Astrocyte (in vitro differentiated cells and primary cell): ENCODE data around the gene NEDD9. TPM values are rescaled to one million over a fixed set of nuclear protein-coding genes. Genes with fewer than 3 reads are reported as not detected.

Experiments
- DNase-seq: peaks from one replicate; pipeline ENCODE4 v3.0.0-alpha.2; 2010; ENCODE audit warnings: low read depth
- FAIRE-seq: peaks from 2 replicates; lab custom pipeline; 2011; peaks lifted over from hg19 to GRCh38; lab: Jason Lieb, UNC
- H2AFZ ChIP-seq: 2 replicates; pipeline ENCODE4 v1.6.0; 2012; ENCODE audit warnings: low read depth, low read length, inconsistent platforms
- H3K27ac ChIP-seq: 2 replicates; pipeline ENCODE4 v1.5.1; 2011; ENCODE audit warnings: low read depth, low read length, inconsistent platforms
- H3K27me3 ChIP-seq: 2 replicates; pipeline ENCODE4 v1.6.0; 2011; ENCODE audit warnings: low read length, inconsistent platforms; ENCODE audit not compliant: insufficient read depth
- H3K36me3 ChIP-seq: 2 replicates; pipeline ENCODE4 v1.5.1; 2011; ENCODE audit warnings: low read length, inconsistent platforms; ENCODE audit not compliant: insufficient read depth
- H3K4me1 ChIP-seq: 2 replicates; pipeline ENCODE4 v1.5.1; 2011; ENCODE audit warnings: low read length, inconsistent platforms; ENCODE audit not compliant: insufficient read depth
- H3K4me2 ChIP-seq: 2 replicates; pipeline ENCODE4 v1.6.0; 2012; ENCODE audit warnings: low read length, inconsistent platforms
- H3K4me3 ChIP-seq: 2 replicates; pipeline ENCODE4 v1.5.1; 2011; ENCODE audit warnings: low read depth, mild to moderate bottlenecking, low read length, inconsistent platforms; ENCODE audit not compliant: insufficient read depth
- H3K79me2 ChIP-seq: 2 replicates; pipeline ENCODE4 v1.6.0; 2012; ENCODE audit warnings: mild to moderate bottlenecking, low read length, inconsistent platforms; ENCODE audit not compliant: insufficient read depth
- H3K9ac ChIP-seq: 2 replicates; pipeline ENCODE4 v1.6.0; 2012; ENCODE audit warnings: mild to moderate bottlenecking, low read length, inconsistent platforms
- H3K9me3 ChIP-seq: 2 replicates; pipeline ENCODE4 v1.5.1; 2012; ENCODE audit warnings: low read depth, mild to moderate bottlenecking, low read length, inconsistent platforms; ENCODE audit not compliant: insufficient read depth
- H4K20me1 ChIP-seq: 2 replicates; pipeline ENCODE4 v1.6.0; 2012; ENCODE audit warnings: low read length, inconsistent platforms; ENCODE audit not compliant: insufficient read depth
- H3K27ac Mint-ChIP-seq: one replicate; pipeline ENCODE4 v1.8.0; 2021; ENCODE audit warnings: mild to moderate bottlenecking, mixed read lengths; ENCODE audit not compliant: unreplicated experiment
- H3K27me3 Mint-ChIP-seq: one replicate; pipeline ENCODE4 v1.8.0; 2021; ENCODE audit warnings: low read depth, mixed read lengths; ENCODE audit not compliant: unreplicated experiment
- H3K36me3 Mint-ChIP-seq: one replicate; pipeline ENCODE4 v1.8.0; 2021; ENCODE audit warnings: low read depth, mixed read lengths; ENCODE audit not compliant: unreplicated experiment
- H3K4me1 Mint-ChIP-seq: one replicate; pipeline ENCODE4 v1.8.0; 2021; ENCODE audit warnings: low read depth, mixed read lengths; ENCODE audit not compliant: unreplicated experiment
- H3K4me3 Mint-ChIP-seq: one replicate; pipeline ENCODE4 v1.8.0; 2021; ENCODE audit warnings: mild to moderate bottlenecking, moderate library complexity, mixed read lengths; ENCODE audit not compliant: unreplicated experiment
- H3K9me3 Mint-ChIP-seq: one replicate; pipeline ENCODE4 v1.8.0; 2021; ENCODE audit warnings: mild to moderate bottlenecking, mixed read lengths; ENCODE audit not compliant: unreplicated experiment
- CTCF ChIP-seq: IDR thresholded peaks from 2 replicates; pipeline ENCODE4 v1.5.1; 2011; ENCODE audit warnings: low read depth, mild to moderate bottlenecking, inconsistent platforms, low read length, moderate library complexity; ENCODE audit not compliant: insufficient read depth
- EZH2 ChIP-seq: IDR thresholded peaks from 2 replicates; pipeline ENCODE4 v1.6.1; 2012; ENCODE audit warnings: mild to moderate bottlenecking, low read length, inconsistent platforms; ENCODE audit not compliant: insufficient read depth
- total RNA-seq: library from RNA; stranded (reverse); gene quantifications from 2 replicates; pipeline ENCODE4 v1.2.1, GENCODE V29; 2021

NEDD9 gene
- total RNA-seq, 1 donor from 2014 or later = 39.6 TPM

- Histone ChIP-seq H3K4me2 (no peak overlapping the region), H3K36me3 (no peaks in the 10 kb centered on the region), H3K79me2 (no peaks in the 10 kb centered on the region), H3K9ac (no peak overlapping the region), H3K27ac (no peak overlapping the region), H4K20me1 (no peaks in the 10 kb centered on the region), H3K27me3 (no peaks in the 10 kb centered on the region), H2AFZ (no peak overlapping the region), H3K4me1 (no peaks in the 10 kb centered on the region), H3K4me3 (no peak overlapping the region), H3K9me3 (no peaks in the 10 kb centered on the region)
- TF ChIP-seq CTCF (no peak), EZH2 (no peak)
- DNase-seq (no peak), FAIRE-seq (no peak)
- Mint-ChIP-seq H3K9me3 (no peaks in the 10 kb centered on the region), H3K4me3 (no peak overlapping the region), H3K4me1 (no peaks in the 10 kb centered on the region), H3K36me3 (peaks cover 1% of the 10 kb centered on the region), H3K27ac (no peak overlapping the region), H3K27me3 (no peaks in the 10 kb centered on the region)
Observed at GRCh38 chr6:11149551-11149950, 82.9 kb downstream of the NEDD9 start.

- no peak overlapping the region for H3K4me3 ChIP-seq
- no peak overlapping the region for H3K27ac ChIP-seq
- DNase-seq = no peak
- H2AFZ ChIP-seq = no peak overlapping the region
- peaks cover 8% of the 10 kb centered on the region for H3K4me1 ChIP-seq
- H3K9me3 ChIP-seq = no peaks in the 10 kb centered on the region
- H3K4me1 Mint-ChIP-seq = peaks cover 8% of the 10 kb centered on the region
- H3K36me3 ChIP-seq = no peaks in the 10 kb centered on the region
- no peaks in the 10 kb centered on the region for H3K27me3 Mint-ChIP-seq
- TF ChIP-seq CTCF = no peak
- no peak for TF ChIP-seq EZH2
- no peaks in the 10 kb centered on the region for H3K36me3 Mint-ChIP-seq
- H3K4me3 Mint-ChIP-seq = no peak overlapping the region
- H3K9ac ChIP-seq = no peak overlapping the region
- no peak overlapping the region for H3K27ac Mint-ChIP-seq
- no peaks in the 10 kb centered on the region for H3K79me2 ChIP-seq
- no peaks in the 10 kb centered on the region for H3K9me3 Mint-ChIP-seq
- H4K20me1 ChIP-seq = no peaks in the 10 kb centered on the region
- H3K27me3 ChIP-seq = no peaks in the 10 kb centered on the region
- H3K4me2 ChIP-seq = no peak overlapping the region
- no peak for FAIRE-seq
Observed at GRCh38 chr6:11146117-11146826, 86.2 kb downstream of the NEDD9 start.

- H3K4me3 ChIP-seq = no peak overlapping the region
- TF ChIP-seq EZH2 (no peak), CTCF (peak; percentile 98)
- no peaks in the 10 kb centered on the region for H3K27me3 Mint-ChIP-seq
- no peaks in the 10 kb centered on the region for H3K79me2 ChIP-seq
- H3K4me1 ChIP-seq = peaks cover 10% of the 10 kb centered on the region
- H3K9me3 Mint-ChIP-seq = no peaks in the 10 kb centered on the region
- no peak overlapping the region for H3K27ac ChIP-seq
- H3K36me3 ChIP-seq = no peaks in the 10 kb centered on the region
- no peak overlapping the region for H3K27ac Mint-ChIP-seq
- no peak overlapping the region for H3K4me3 Mint-ChIP-seq
- H3K4me1 Mint-ChIP-seq = peaks cover 17% of the 10 kb centered on the region
- no peak overlapping the region for H3K4me2 ChIP-seq
- no peaks in the 10 kb centered on the region for H3K27me3 ChIP-seq
- DNase-seq (peak; percentile 47), FAIRE-seq (no peak)
- no peaks in the 10 kb centered on the region for H4K20me1 ChIP-seq
- H3K9ac ChIP-seq = no peak overlapping the region
- no peaks in the 10 kb centered on the region for H3K36me3 Mint-ChIP-seq
- no peak overlapping the region for H2AFZ ChIP-seq
- H3K9me3 ChIP-seq = no peaks in the 10 kb centered on the region
Observed at GRCh38 chr6:11144393-11144851, 88.0 kb downstream of the NEDD9 start.
